Measurements from ENCODE around the gene CNKSR3. TPM values are rescaled to one million over a fixed set of nuclear protein-coding genes. Genes with fewer than 3 reads are reported as not detected.

CNKSR3 gene
- total and polyA plus RNA-seq, 2 experiments from 2014 or later, result 1.9 to 5.7 TPM

GRCh38 chr6:154489822-154490221, 20.7 kb downstream of the CNKSR3 start:
- peaks cover 2% of the 10 kb centered on the region for H3K27me3 Mint-ChIP-seq (ENCODE audit: insufficient read depth, low read depth, poor library complexity)
- H3K4me2 ChIP-seq, result no peak overlapping the region

DNA sequence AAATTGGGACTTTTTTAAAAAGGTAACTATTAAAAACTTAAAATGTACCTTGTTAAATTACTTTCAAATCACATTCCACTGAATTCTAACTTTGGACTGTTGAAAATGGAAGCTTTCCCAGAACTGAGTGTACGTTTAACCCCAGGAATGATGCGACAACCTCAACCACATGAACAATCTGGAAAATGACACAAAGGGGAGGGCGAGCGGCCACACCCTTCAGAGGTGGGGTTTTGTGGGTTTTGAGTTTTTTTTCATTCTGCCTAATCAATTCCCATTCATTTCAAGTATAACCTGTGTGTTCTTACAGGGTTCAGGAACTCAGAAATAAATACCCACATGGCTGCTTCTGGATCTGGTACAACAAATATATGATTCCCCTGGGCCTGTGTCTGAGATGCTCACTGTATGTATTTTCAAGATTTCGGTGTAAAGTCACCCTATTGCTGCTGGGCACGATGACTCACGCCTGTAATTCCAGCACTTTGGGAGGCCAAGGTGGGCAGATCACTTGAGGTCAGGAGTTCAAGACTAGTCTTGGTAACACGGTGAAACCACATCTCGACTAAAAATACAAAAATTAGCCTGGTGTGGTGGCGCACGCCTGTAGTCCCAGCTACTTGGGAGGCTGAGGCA, 21.6 kb downstream of the CNKSR3 start:
- Mint-ChIP-seq H3K4me3 (no peak overlapping the region), H3K27ac (no peak overlapping the region), H3K4me1 (peaks cover 6% of the 10 kb centered on the region; the same call in 2 of the 3 replicates), H3K27me3 (ENCODE audit: insufficient read depth, low read depth, poor library complexity) (peaks cover 3% of the 10 kb centered on the region), H3K36me3 (ENCODE audit: low read depth) (no peaks in the 10 kb centered on the region), H3K9me3 (no peaks in the 10 kb centered on the region; the same call in 2 of the 3 replicates)
- Histone ChIP-seq H3K27me3 (ENCODE audit: insufficient read depth) (no peaks in the 10 kb centered on the region), H3K36me3 (ENCODE audit: insufficient read depth) (no peaks in the 10 kb centered on the region), H3K27ac (ENCODE audit: low read depth) (no peak overlapping the region), H4K20me1 (replicated peaks; ENCODE audit: insufficient read depth) (no peaks in the 10 kb centered on the region), H3K4me1 (ENCODE audit: insufficient read depth) (no peaks in the 10 kb centered on the region), H3K79me2 (replicated peaks; ENCODE audit: insufficient read depth) (0 out of 2 replicates have a peak, but pooled peaks cover 3% of the 10 kb centered on the region), H3F3A (replicated peaks; ENCODE audit: low read depth) (no peaks in the 10 kb centered on the region), H2AFZ (no peak overlapping the region), H3K4me3 (no peak overlapping the region), H3K9me2 (ENCODE audit: insufficient read depth) (0 out of 2 replicates have a peak, but pooled peaks cover under 1% of the 10 kb centered on the region), H3K4me2 (no peak overlapping the region)
- no peak for TF ChIP-seq POLR2AphosphoS5 (IDR thresholded peaks at IDR 0.05; ENCODE audit: low read depth)
- TF ChIP-seq JUNB (IDR thresholded peaks at IDR 0.05; ENCODE audit: unreplicated experiment), result no peak
- TF ChIP-seq EZH2phosphoT487 (IDR thresholded peaks at IDR 0.05; ENCODE audit: unreplicated experiment), result no peak
- TF ChIP-seq, protein P1, sequence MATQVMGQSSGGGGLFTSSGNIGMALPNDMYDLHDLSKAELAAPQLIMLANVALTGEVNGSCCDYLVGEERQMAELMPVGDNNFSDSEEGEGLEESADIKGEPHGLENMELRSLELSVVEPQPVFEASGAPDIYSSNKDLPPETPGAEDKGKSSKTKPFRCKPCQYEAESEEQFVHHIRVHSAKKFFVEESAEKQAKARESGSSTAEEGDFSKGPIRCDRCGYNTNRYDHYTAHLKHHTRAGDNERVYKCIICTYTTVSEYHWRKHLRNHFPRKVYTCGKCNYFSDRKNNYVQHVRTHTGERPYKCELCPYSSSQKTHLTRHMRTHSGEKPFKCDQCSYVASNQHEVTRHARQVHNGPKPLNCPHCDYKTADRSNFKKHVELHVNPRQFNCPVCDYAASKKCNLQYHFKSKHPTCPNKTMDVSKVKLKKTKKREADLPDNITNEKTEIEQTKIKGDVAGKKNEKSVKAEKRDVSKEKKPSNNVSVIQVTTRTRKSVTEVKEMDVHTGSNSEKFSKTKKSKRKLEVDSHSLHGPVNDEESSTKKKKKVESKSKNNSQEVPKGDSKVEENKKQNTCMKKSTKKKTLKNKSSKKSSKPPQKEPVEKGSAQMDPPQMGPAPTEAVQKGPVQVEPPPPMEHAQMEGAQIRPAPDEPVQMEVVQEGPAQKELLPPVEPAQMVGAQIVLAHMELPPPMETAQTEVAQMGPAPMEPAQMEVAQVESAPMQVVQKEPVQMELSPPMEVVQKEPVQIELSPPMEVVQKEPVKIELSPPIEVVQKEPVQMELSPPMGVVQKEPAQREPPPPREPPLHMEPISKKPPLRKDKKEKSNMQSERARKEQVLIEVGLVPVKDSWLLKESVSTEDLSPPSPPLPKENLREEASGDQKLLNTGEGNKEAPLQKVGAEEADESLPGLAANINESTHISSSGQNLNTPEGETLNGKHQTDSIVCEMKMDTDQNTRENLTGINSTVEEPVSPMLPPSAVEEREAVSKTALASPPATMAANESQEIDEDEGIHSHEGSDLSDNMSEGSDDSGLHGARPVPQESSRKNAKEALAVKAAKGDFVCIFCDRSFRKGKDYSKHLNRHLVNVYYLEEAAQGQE (IDR thresholded peaks at IDR 0.05; ENCODE audit: unreplicated experiment), result no peak
- ATAC-seq, result no peak
- no peak for DNase-seq (ENCODE audit: low spot score)

More at GRCh38 chr6:154489822-154490221, 20.7 kb downstream of the CNKSR3 start:
- ATAC-seq (no peak), DNase-seq (ENCODE audit: low spot score) (no peak)
- no peaks in the 10 kb centered on the region for H3K36me3 ChIP-seq (ENCODE audit: insufficient read depth)
- no peak overlapping the region for H3K27ac ChIP-seq (ENCODE audit: low read depth)
- H3K4me1 ChIP-seq (ENCODE audit: insufficient read depth), result no peaks in the 10 kb centered on the region
- no peak overlapping the region for H3K4me3 ChIP-seq
- H4K20me1 ChIP-seq (replicated peaks; ENCODE audit: insufficient read depth), result no peaks in the 10 kb centered on the region; the same call in 1 of the 2 replicates
- no peaks in the 10 kb centered on the region for H3F3A ChIP-seq (replicated peaks; ENCODE audit: low read depth)
- Mint-ChIP-seq H3K36me3 (ENCODE audit: low read depth) (no peaks in the 10 kb centered on the region), H3K27ac (no peak overlapping the region; the same call in 1 of the 2 replicates), H3K4me3 (no peak overlapping the region), H3K4me1 (peaks cover 6% of the 10 kb centered on the region; the same call in 2 of the 3 replicates), H3K9me3 (no peaks in the 10 kb centered on the region; the same call in 2 of the 3 replicates)
- TF ChIP-seq, protein P2, sequence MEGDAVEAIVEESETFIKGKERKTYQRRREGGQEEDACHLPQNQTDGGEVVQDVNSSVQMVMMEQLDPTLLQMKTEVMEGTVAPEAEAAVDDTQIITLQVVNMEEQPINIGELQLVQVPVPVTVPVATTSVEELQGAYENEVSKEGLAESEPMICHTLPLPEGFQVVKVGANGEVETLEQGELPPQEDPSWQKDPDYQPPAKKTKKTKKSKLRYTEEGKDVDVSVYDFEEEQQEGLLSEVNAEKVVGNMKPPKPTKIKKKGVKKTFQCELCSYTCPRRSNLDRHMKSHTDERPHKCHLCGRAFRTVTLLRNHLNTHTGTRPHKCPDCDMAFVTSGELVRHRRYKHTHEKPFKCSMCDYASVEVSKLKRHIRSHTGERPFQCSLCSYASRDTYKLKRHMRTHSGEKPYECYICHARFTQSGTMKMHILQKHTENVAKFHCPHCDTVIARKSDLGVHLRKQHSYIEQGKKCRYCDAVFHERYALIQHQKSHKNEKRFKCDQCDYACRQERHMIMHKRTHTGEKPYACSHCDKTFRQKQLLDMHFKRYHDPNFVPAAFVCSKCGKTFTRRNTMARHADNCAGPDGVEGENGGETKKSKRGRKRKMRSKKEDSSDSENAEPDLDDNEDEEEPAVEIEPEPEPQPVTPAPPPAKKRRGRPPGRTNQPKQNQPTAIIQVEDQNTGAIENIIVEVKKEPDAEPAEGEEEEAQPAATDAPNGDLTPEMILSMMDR (conservative IDR thresholded peaks at IDR 0.05; ENCODE audit: low read depth in 2 of 2), result no peak
- no peak for TF ChIP-seq EZH2 (IDR thresholded peaks at IDR 0.05; ENCODE audit: low read depth, unreplicated experiment)
- H3K27me3 ChIP-seq (ENCODE audit: insufficient read depth), result no peaks in the 10 kb centered on the region
- 0 out of 2 replicates have a peak, but pooled peaks cover 3% of the 10 kb centered on the region for H3K79me2 ChIP-seq (replicated peaks; ENCODE audit: insufficient read depth)
- H2AFZ ChIP-seq, result no peak overlapping the region
- no peaks in the 10 kb centered on the region for H3K9me2 ChIP-seq (ENCODE audit: insufficient read depth)

Data from GM23338 (cell line).